GM20000 (cell line): ENCODE measurements around the gene ALAS1.
"Not testable (repeated sequence)": the region's sequence is repeated elsewhere in the genome, so short reads cannot be mapped to it uniquely, and the experiment has no call there.

Experiments
- DNase-seq: peaks from one replicate; pipeline ENCODE4 v3.0.0; 2012; ENCODE audit warnings: low spot score
- TF ChIP-seq, protein P1 (sequence below): IDR thresholded peaks from 2 replicates; pipeline ENCODE4 v1.5.1; 2012; ENCODE audit warnings: mild to moderate bottlenecking, control low read depth; ENCODE audit errors: extremely low read depth, missing control alignments

ALAS1 gene

DNA sequence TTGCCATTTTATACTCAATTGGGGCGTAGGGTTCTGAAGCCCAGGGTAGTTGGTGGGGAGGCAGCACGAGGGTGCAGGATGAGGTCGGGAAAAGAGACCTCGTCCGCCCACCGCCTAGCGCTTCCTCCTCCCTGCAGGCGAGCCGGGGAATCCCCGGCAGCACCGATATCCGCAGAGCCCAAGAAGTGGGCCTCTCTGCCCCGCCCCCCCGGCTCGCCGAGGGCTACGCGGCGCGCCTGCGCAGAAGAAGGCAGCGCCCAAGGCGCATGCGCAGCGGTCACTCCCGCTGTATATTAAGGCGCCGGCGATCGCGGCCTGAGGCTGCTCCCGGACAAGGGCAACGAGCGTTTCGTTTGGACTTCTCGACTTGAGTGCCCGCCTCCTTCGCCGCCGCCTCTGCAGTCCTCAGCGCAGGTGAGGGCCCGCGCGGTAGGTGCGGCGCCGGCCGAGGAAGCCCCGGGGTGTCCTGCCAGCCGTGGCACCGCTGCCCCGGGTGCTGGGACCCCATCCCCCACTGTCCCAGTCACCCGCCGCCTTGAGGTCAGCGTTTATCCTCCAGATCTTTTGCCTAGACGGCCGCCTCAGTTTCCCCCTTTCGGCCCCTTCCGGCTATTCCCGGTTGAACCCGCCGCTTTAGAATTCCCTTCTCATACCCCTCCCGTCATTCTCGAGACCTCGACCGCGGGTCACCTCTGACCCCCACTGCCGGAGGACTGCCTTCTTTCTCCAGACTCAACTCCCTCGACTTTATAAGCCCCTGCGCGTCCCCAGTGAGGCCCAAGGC lies at the start of gene ALAS1:
TSS of gene ALAS1 (plus strand) at position 319 of the 784 bp plus-strand sequence. CDS start 1,082 bp downstream, outside the sequence.
- TF ChIP-seq, protein P1, sequence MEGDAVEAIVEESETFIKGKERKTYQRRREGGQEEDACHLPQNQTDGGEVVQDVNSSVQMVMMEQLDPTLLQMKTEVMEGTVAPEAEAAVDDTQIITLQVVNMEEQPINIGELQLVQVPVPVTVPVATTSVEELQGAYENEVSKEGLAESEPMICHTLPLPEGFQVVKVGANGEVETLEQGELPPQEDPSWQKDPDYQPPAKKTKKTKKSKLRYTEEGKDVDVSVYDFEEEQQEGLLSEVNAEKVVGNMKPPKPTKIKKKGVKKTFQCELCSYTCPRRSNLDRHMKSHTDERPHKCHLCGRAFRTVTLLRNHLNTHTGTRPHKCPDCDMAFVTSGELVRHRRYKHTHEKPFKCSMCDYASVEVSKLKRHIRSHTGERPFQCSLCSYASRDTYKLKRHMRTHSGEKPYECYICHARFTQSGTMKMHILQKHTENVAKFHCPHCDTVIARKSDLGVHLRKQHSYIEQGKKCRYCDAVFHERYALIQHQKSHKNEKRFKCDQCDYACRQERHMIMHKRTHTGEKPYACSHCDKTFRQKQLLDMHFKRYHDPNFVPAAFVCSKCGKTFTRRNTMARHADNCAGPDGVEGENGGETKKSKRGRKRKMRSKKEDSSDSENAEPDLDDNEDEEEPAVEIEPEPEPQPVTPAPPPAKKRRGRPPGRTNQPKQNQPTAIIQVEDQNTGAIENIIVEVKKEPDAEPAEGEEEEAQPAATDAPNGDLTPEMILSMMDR = no peak
- DNase-seq = peak; percentile 98

DNA sequence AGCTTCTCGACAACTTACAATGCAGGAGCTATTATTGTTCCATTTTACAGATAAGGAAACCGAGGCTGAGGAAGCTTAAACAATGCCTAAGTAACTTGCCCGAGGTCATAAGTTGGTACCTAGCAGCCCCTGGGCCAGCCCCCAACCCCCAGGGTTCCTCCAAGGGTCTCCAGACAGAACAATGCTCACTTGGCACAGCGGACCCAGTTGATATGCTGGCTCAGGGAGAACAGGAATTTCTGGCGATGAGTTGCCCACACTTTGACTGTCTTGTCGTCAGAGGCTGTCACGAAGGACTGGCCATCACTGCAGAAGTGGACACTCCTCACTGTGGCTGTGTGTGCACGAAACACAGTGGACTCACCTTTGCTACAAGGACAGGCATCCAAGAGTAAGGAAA lies 48.9 kb upstream of the ALAS1 start:
- TF ChIP-seq, protein P1 = no peak
- DNase-seq = no peak

DNA sequence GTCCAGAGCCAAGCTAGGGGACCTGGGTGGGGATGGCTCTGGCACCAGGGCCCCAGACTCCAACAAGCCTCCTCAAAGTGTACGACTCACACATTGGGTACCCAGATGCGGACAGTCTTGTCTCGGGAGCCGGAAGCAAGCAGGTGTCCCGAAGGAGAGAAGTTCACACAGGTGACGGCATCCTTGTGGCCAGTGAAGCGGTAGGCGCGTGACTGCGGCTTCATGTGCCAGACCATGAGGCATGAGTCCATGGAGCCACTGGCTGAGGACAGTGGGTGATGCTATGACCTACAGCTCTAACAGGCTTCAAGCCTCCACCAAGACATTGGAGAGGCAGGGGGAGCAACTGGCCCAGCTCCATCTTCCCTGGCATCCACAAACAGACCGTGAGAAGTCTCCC lies 48.2 kb upstream of the ALAS1 start:
- no peak for DNase-seq
- TF ChIP-seq, protein P1 = no peak

DNA sequence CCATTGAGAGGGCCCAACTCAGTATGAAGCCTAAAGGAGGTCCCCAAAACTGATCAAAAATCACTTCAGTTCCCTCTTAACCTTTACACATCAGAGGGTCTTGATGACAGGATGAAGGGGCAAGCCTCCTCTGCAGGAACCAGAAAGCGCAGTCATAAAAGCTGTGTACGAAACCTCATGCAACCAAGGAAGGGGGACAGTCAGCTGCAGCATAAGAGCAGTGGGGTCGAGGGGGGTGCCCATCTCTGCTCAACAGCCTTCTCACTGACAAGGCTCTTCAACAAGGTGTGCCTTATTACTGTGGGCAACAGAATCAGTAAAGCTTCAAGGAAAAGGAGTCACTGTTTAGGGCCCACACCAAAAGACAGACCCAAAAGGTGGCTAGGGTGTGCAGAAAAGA lies 47.6 kb upstream of the ALAS1 start:
- DNase-seq = no peak

GRCh38 chr3:52150860-52151259 lies 47.1 kb upstream of the ALAS1 start:
- no peak for DNase-seq
- TF ChIP-seq, protein P1 = no peak

More for the DNA sequence above, 47.6 kb upstream of the ALAS1 start:
- TF ChIP-seq, protein P1 = no peak

DNA sequence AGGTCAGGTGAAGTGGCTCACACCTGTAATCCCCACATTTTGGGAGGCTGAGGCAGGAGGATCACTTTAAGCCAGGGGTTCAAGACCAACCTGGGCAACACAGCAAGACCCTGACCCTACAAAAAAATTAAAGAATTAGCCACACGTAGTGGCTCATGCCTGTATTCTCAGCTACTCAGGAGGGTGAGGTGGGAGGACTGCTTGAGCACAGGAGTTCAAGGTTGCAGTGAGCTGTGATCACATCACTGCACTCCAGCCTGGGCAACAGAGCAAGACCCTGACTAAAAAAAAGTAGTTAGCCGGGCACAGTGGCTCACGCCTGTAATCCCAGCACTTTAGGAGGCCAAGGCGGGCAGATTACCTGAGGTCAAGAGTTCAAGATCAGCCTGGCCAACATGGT lies 46.0 kb upstream of the ALAS1 start:
- not testable (repeated sequence) for DNase-seq

GRCh38 chr3:52153389-52154096 lies 44.4 kb upstream of the ALAS1 start:
- no peak for DNase-seq
- TF ChIP-seq, protein P1 = peak; percentile 7
